ENCODE results near the gene AR. TPM values are rescaled to one million over a fixed set of nuclear protein-coding genes. Genes with fewer than 3 reads are reported as not detected.

Gene AR
- total RNA-seq, 1 donor from 2014 or later: 6.7 TPM

DNA sequence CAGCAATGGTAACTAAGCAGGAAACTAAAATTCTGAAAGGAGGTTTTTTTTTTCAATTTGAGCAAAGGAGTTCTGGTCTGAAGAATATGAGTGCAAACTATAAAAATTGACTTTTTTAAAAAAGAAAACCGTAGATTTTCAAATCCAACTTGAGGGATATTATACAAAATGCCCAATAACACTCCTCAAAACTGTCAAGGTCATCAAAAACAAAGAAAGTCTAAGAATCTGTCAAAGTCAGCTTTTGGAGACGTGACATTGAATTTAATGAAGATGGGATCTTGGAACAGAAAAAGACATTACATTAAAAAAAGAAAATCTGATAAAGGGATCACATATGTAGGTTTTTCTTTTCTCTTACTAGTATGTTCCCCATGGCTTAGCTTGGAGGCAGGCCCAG, 40.4 kb upstream of the AR start:
- H3K27ac ChIP-seq: no peak overlapping the region
- Mint-ChIP-seq H3K27ac (no peak overlapping the region), H3K36me3 (no peaks in the 10 kb centered on the region), H3K4me3 (no peak overlapping the region), H3K4me1 (no peaks in the 10 kb centered on the region), H3K27me3 (ENCODE audit: insufficient read depth, low read depth) (no peaks in the 10 kb centered on the region), H3K9me3 (peaks cover 8% of the 10 kb centered on the region)
- no peak overlapping the region for H3K4me3 ChIP-seq
- H3K4me2 ChIP-seq: no peak overlapping the region
- no peaks in the 10 kb centered on the region for H3K4me1 ChIP-seq
- DNase-seq (ENCODE audit: low spot score): no peak
- no peak overlapping the region for H2AFZ ChIP-seq (replicated peaks)
- H3K27me3 ChIP-seq: no peaks in the 10 kb centered on the region
- peaks cover 8% of the 10 kb centered on the region for H3K9me3 ChIP-seq (ENCODE audit: low read depth)
- no peaks in the 10 kb centered on the region for H4K20me1 ChIP-seq (ENCODE audit: low read depth)
- H3K79me2 ChIP-seq (ENCODE audit: low read depth): no peaks in the 10 kb centered on the region
- no peak overlapping the region for H3K9ac ChIP-seq
- H3F3A ChIP-seq (ENCODE audit: low read depth): no peaks in the 10 kb centered on the region
- TF ChIP-seq, protein P1, sequence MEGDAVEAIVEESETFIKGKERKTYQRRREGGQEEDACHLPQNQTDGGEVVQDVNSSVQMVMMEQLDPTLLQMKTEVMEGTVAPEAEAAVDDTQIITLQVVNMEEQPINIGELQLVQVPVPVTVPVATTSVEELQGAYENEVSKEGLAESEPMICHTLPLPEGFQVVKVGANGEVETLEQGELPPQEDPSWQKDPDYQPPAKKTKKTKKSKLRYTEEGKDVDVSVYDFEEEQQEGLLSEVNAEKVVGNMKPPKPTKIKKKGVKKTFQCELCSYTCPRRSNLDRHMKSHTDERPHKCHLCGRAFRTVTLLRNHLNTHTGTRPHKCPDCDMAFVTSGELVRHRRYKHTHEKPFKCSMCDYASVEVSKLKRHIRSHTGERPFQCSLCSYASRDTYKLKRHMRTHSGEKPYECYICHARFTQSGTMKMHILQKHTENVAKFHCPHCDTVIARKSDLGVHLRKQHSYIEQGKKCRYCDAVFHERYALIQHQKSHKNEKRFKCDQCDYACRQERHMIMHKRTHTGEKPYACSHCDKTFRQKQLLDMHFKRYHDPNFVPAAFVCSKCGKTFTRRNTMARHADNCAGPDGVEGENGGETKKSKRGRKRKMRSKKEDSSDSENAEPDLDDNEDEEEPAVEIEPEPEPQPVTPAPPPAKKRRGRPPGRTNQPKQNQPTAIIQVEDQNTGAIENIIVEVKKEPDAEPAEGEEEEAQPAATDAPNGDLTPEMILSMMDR (IDR thresholded peaks at IDR 0.05): no peak
- no peak for TF ChIP-seq EZH2phosphoT487 (IDR thresholded peaks at IDR 0.05)
- TF ChIP-seq EZH2 (IDR thresholded peaks at IDR 0.05): no peak
- H3K36me3 ChIP-seq: no peaks in the 10 kb centered on the region

DNA sequence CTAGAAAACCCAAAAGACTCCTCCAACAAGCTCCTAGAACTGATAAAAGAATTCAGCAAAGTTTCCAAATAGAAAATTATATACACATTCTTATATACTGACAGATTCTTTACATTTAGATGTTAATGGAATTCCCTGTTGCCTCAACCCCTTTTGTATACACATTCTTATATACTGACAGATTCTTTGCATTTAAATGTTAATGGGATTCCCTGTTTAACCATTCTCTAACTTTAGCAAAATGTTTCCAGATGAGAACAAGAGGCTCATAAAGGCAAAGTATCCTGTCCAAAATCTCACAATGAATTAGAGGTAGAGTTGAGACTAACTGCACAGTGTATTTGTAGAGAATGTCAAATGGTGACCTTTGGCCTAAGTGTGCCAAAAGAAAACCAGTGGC, 23.1 kb upstream of the AR start:
- no peaks in the 10 kb centered on the region for H3K79me2 ChIP-seq (ENCODE audit: low read depth)
- no peak overlapping the region for H2AFZ ChIP-seq (replicated peaks)
- Mint-ChIP-seq H3K4me3 (no peak overlapping the region), H3K36me3 (no peaks in the 10 kb centered on the region), H3K9me3 (no peaks in the 10 kb centered on the region), H3K27me3 (ENCODE audit: insufficient read depth, low read depth) (peaks cover 2% of the 10 kb centered on the region), H3K27ac (no peak overlapping the region), H3K4me1 (no peaks in the 10 kb centered on the region)
- TF ChIP-seq, protein P1 (IDR thresholded peaks at IDR 0.05): no peak
- TF ChIP-seq EZH2phosphoT487 (IDR thresholded peaks at IDR 0.05) (no peak), EZH2 (IDR thresholded peaks at IDR 0.05) (no peak)
- H3K4me2 ChIP-seq: no peak overlapping the region
- no peak overlapping the region for H3K27ac ChIP-seq
- H3K4me1 ChIP-seq: no peaks in the 10 kb centered on the region
- no peak overlapping the region for H3K4me3 ChIP-seq
- no peaks in the 10 kb centered on the region for H3F3A ChIP-seq (ENCODE audit: low read depth)
- H3K9me3 ChIP-seq (ENCODE audit: low read depth): peaks cover 9% of the 10 kb centered on the region
- no peaks in the 10 kb centered on the region for H3K36me3 ChIP-seq
- no peaks in the 10 kb centered on the region for H4K20me1 ChIP-seq (ENCODE audit: low read depth)
- H3K27me3 ChIP-seq: no peaks in the 10 kb centered on the region
- no peak for DNase-seq (ENCODE audit: low spot score)
- no peak overlapping the region for H3K9ac ChIP-seq

DNA sequence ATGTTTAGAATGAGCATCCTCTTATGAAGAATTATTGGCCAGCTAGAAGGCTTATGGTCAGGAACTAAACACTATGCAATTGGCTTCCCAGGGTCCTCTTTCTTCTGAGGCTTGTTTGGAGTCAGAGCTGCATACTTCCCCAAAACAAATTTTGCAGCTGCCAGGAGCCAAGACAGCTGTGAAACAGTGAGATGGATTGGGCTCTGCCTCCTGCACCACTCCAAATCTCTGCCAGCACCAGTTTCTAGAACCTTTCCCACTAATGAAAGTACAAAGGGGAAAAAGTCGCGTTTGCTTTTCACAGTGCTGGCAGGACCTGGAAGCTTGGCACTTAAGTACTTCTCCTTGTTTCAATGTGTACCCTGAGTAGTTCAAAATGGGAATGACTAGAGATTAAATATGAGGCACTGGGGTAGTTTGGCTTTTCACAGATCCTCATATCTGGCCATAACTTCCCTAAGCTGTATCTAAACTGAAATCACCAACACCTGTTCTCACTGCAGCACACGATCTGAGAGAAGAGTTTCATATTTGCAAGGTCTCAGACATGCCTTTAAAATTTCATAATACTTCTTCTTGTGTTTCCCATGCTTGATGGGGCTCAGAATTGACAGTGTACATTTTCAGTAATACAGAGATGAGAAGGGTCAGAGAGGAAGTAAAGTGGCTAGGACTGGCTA, 20.7 kb upstream of the AR start:
- H3K79me2 ChIP-seq (ENCODE audit: low read depth): no peaks in the 10 kb centered on the region
- no peak overlapping the region for H2AFZ ChIP-seq (replicated peaks)
- no peak overlapping the region for H3K9ac ChIP-seq
- H3K27me3 ChIP-seq: no peaks in the 10 kb centered on the region
- H3K4me1 ChIP-seq: no peaks in the 10 kb centered on the region
- no peaks in the 10 kb centered on the region for H3K9me3 Mint-ChIP-seq
- H4K20me1 ChIP-seq (ENCODE audit: low read depth): no peaks in the 10 kb centered on the region
- DNase-seq (ENCODE audit: low spot score): no peak
- no peak overlapping the region for H3K27ac Mint-ChIP-seq
- TF ChIP-seq, protein P1 (IDR thresholded peaks at IDR 0.05): no peak
- H3K4me3 ChIP-seq: no peak overlapping the region
- H3K4me2 ChIP-seq: no peak overlapping the region
- H3K9me3 ChIP-seq (ENCODE audit: low read depth): peaks cover 9% of the 10 kb centered on the region
- H3K36me3 ChIP-seq: no peaks in the 10 kb centered on the region
- H3K36me3 Mint-ChIP-seq: no peaks in the 10 kb centered on the region
- no peaks in the 10 kb centered on the region for H3F3A ChIP-seq (ENCODE audit: low read depth)
- H3K27me3 Mint-ChIP-seq (ENCODE audit: insufficient read depth, low read depth): peaks cover 2% of the 10 kb centered on the region
- H3K4me1 Mint-ChIP-seq: no peaks in the 10 kb centered on the region
- no peak overlapping the region for H3K27ac ChIP-seq
- no peak overlapping the region for H3K4me3 Mint-ChIP-seq

All from neural progenitor cell (in vitro differentiated cells).